Hair follicle dermal papilla cell (primary cell): ENCODE data around the gene KANK4. TPM values are rescaled to one million over a fixed set of nuclear protein-coding genes. Genes with fewer than 3 reads are reported as not detected.

Experiments used
- small RNA-seq: library from RNA; depleted of rRNA; stranded (forward); fragments of <200 nt; gene quantifications from one replicate; pipeline ENCODE3, GENCODE V24; 2012
- total RNA-seq: library from RNA; depleted of rRNA; stranded (reverse); fragments of >200 nt; gene quantifications from 2 replicates; pipeline ENCODE4 v1.2.3, GENCODE V29; 2012

Gene KANK4
- 0.24 and 0.49 TPM in 2 replicates for total RNA-seq

DNA sequence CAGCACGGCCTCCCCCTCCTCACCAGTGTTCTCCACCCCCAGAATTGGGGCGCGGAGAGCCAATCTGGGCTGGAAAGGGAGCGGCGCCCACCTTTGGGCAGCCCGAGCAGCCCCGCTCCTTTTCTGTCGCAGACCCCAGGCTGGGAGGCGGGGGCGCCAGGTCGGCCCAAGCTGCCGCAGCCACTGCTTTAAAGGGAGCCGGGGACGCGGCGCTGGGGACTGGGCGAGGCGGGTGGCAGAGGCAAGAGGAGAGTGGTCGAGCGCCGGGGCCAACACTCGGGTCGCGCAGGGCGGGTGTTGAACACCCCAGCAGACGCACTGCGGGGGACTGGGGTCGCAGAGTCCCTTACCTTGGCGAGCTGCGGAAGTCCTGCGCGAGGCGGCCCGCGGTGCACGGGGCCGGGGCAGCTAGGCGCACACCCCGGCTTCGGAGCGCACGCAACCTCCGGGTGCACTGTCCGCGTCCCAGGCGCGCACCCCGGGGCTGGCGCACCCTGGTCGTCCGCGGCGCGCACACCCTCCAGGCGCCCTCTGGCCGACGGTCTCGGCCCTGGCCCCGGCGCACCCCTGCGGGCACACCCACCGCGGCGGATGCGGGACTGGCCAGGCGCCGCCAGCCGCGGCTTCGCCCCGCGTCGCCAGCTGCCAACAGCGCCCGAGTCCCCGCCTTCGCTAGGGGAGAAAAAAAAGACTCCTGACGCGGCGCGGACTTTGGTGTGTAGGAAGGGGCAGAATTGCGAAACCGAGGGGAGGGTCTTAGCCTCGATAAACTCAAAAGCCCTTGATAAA is at the start of gene KANK4:
KANK4 (minus strand) TSS at position 679 of the 789 bp plus-strand sequence. CDS start 37,870 bp downstream, outside the sequence.

DNA sequence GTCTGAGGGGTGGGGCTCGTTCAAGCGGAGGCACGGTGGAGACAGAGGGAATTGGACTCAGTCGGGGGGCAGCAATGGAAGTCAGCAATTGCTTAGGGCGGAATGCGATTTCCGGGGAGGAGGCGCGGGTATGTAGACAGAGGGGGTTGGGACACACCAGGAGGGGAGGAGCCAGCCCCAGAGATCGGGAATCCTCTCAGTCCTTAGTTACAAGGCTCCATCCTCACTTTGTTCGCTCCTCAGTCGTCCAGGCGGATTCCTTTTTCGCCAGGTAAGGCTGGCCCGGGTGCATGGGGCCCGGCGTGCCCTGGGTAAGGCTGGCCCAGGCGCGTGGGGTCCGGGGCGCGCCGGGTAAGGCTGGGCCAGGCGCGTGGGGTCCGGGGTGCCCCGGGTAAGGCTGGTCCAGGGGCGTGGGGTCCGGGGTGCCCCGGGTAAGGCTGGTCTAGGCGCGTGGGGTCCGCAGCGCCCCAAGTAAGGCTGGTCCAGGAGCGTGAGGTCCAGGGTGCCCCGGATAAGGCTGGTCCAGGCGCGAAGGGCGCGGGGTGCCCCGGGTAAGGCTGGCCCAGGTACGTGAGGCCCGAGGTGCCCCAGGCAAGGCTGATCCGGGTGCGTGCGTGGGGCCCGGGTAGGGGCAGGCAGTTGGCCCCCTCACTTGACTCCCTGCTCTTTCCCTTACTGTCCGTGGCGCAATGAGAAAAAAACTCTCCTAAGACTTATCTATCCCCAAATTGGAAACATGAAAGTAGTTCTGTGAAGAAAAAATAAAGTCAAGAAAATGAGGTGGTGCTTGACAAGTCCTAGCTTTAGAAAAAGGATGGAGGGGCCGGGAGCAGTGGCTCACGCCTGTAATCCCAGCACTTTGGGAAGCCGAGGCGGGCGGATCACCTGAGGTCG is 124.3 kb downstream of the KANK4 start, which contains the start of gene L1TD1:
L1TD1 (plus strand) TSS at position 199 of the 894 bp plus-strand sequence. CDS start 11,780 bp downstream, outside the sequence.

Small RNA genes within 50 kb of the gene (small RNA-seq; reads per million reads assigned to genes)
- gene RNU6-371P, result not detected

Other genes with a start within 250 kb of the KANK4 start
- gene L1TD1, start 124.6 kb downstream of the KANK4 start, total RNA-seq, result 0.97 and 1.7 TPM in 2 replicates
- gene USP1, start 117.6 kb upstream of the KANK4 start, total RNA-seq, result 15.3 and 19.5 TPM in 2 replicates